Loucy (cell line): ENCODE data around the gene ZBTB20.

Experiments used
- H2AFZ ChIP-seq: fragments of 200-600 bp; sonication (generic); 2 replicates; pipeline ENCODE4 v1.6.0; 2016; ENCODE audit warnings: antibody characterized with exemption, mild to moderate bottlenecking, low read length, moderate library complexity
- H3F3A ChIP-seq: fragments of 200-600 bp; 2 replicates; pipeline ENCODE4 v1.6.0; 2016; ENCODE audit warnings: antibody characterized with exemption, low read depth, mild to moderate bottlenecking
- H3K27me3 ChIP-seq: fragments of 200-600 bp; sonication (generic); 2 replicates; pipeline ENCODE4 v1.6.1; 2014; ENCODE audit warnings: low read length, mild to moderate bottlenecking; ENCODE audit not compliant: insufficient read depth, poor library complexity, severe bottlenecking
- H3K36me3 ChIP-seq: fragments of 200-600 bp; sonication (generic); 2 replicates; pipeline ENCODE4 v1.6.1; 2016; ENCODE audit warnings: low read length; ENCODE audit not compliant: insufficient read depth
- H3K4me1 ChIP-seq: fragments of 200-600 bp; sonication (generic); 2 replicates; pipeline ENCODE4 v1.5.1; 2014; ENCODE audit warnings: low read length, mild to moderate bottlenecking; ENCODE audit not compliant: insufficient read depth, poor library complexity, severe bottlenecking
- H3K4me2 ChIP-seq: fragments of 200-600 bp; sonication (generic); 2 replicates; pipeline ENCODE4 v1.6.0; 2014; ENCODE audit warnings: antibody characterized with exemption, low read length, low read depth, mild to moderate bottlenecking; ENCODE audit not compliant: poor library complexity, severe bottlenecking
- H3K4me3 ChIP-seq: fragments of 200-600 bp; sonication (generic); 2 replicates; pipeline ENCODE4 v1.5.1; 2014; ENCODE audit warnings: low read length, mild to moderate bottlenecking, mixed read lengths; ENCODE audit not compliant: poor library complexity, severe bottlenecking
- H3K79me2 ChIP-seq: fragments of 200-600 bp; sonication (generic); 2 replicates; pipeline ENCODE4 v1.6.1; 2014; ENCODE audit warnings: low read length; ENCODE audit not compliant: insufficient read depth
- H3K9ac ChIP-seq: fragments of 200-600 bp; sonication (generic); 2 replicates; pipeline ENCODE4 v1.6.0; 2014; ENCODE audit warnings: mild to moderate bottlenecking, low read depth, low read length, moderate library complexity; ENCODE audit not compliant: poor library complexity, severe bottlenecking
- H3K9me2 ChIP-seq: fragments of 200-600 bp; sonication (generic); replicated peaks from 2 replicates; pipeline ENCODE4 v1.6.1; 2016; ENCODE audit warnings: low read depth, low read length, mixed read lengths
- H3K9me3 ChIP-seq: fragments of 200-600 bp; sonication (generic); 2 replicates; pipeline ENCODE4 v1.6.1; 2014; ENCODE audit warnings: mild to moderate bottlenecking, antibody characterized with exemption, low read length, low read depth; ENCODE audit not compliant: insufficient read depth
- H4K20me1 ChIP-seq: fragments of 200-600 bp; sonication (generic); 2 replicates; pipeline ENCODE4 v1.6.0; 2014; ENCODE audit warnings: antibody characterized with exemption, low read length, mild to moderate bottlenecking; ENCODE audit not compliant: insufficient read depth, poor library complexity, severe bottlenecking
- EZH2phosphoT487 ChIP-seq: fragments of 200-600 bp; IDR thresholded peaks from 2 replicates; pipeline ENCODE4 v1.6.1; 2018; ENCODE audit warnings: antibody characterized with exemption, mild to moderate bottlenecking, moderate library complexity, borderline replicate concordance
- TF ChIP-seq, protein P1 (sequence below): fragments of 200-600 bp; sonication (generic); conservative IDR thresholded peaks from 2 replicates; pipeline ENCODE4 v1.5.1; 2014; ENCODE audit warnings: mild to moderate bottlenecking, antibody characterized with exemption, low read length

ZBTB20 gene

DNA sequence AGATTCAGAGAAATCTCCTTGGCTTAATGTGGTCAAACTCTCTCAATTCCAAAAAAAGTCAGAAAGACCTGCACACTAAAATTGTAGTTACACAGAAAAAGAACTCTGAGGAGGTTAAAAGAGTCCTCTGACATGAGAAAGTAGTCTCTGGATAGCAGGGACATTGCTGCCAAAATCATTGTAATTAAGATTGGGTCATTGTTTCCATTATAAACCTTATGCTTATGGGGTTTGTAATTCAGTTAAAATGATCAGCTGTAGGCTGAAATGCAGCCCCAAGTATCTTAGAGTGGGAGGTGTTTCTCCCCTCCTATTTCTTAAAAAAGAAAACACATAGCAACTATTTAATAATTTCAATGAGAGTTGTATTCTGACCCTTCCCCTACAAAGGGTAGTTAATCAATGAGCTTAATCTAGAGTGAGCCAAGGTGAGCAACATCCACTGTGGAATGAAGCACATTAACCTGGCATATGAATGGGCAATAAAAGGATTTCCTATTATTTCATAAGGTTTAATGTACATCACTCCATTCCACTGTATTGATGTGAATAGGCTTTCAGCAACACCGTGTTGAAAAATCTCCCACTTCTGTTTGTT is 446.4 kb downstream of the ZBTB20 start:
- Histone ChIP-seq H3K4me1 (peaks cover 4% of the 10 kb centered on the region), H3K9me2 (no peaks in the 10 kb centered on the region), H3F3A (no peaks in the 10 kb centered on the region), H3K4me2 (no peak overlapping the region), H3K9ac (no peak overlapping the region), H3K9me3 (no peaks in the 10 kb centered on the region), H3K36me3 (no peaks in the 10 kb centered on the region), H3K27me3 (no peaks in the 10 kb centered on the region), H2AFZ (no peak overlapping the region), H3K4me3 (no peak overlapping the region), H4K20me1 (no peaks in the 10 kb centered on the region), H3K79me2 (no peaks in the 10 kb centered on the region)
- TF ChIP-seq, protein P1, sequence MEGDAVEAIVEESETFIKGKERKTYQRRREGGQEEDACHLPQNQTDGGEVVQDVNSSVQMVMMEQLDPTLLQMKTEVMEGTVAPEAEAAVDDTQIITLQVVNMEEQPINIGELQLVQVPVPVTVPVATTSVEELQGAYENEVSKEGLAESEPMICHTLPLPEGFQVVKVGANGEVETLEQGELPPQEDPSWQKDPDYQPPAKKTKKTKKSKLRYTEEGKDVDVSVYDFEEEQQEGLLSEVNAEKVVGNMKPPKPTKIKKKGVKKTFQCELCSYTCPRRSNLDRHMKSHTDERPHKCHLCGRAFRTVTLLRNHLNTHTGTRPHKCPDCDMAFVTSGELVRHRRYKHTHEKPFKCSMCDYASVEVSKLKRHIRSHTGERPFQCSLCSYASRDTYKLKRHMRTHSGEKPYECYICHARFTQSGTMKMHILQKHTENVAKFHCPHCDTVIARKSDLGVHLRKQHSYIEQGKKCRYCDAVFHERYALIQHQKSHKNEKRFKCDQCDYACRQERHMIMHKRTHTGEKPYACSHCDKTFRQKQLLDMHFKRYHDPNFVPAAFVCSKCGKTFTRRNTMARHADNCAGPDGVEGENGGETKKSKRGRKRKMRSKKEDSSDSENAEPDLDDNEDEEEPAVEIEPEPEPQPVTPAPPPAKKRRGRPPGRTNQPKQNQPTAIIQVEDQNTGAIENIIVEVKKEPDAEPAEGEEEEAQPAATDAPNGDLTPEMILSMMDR: no peak
- TF ChIP-seq EZH2phosphoT487: no peak

GRCh38 chr3:114698146-114699105 is 448.7 kb downstream of the ZBTB20 start:
- Histone ChIP-seq H3K4me1 (peaks cover 4% of the 10 kb centered on the region), H2AFZ (no peak overlapping the region), H3K4me3 (no peak overlapping the region), H3K9me3 (no peaks in the 10 kb centered on the region), H3K36me3 (no peaks in the 10 kb centered on the region), H3K79me2 (no peaks in the 10 kb centered on the region), H4K20me1 (no peaks in the 10 kb centered on the region), H3K9me2 (no peaks in the 10 kb centered on the region), H3K27me3 (no peaks in the 10 kb centered on the region), H3K4me2 (no peak overlapping the region), H3K9ac (no peak overlapping the region), H3F3A (no peaks in the 10 kb centered on the region)
- TF ChIP-seq, protein P1: no peak
- no peak for TF ChIP-seq EZH2phosphoT487

DNA sequence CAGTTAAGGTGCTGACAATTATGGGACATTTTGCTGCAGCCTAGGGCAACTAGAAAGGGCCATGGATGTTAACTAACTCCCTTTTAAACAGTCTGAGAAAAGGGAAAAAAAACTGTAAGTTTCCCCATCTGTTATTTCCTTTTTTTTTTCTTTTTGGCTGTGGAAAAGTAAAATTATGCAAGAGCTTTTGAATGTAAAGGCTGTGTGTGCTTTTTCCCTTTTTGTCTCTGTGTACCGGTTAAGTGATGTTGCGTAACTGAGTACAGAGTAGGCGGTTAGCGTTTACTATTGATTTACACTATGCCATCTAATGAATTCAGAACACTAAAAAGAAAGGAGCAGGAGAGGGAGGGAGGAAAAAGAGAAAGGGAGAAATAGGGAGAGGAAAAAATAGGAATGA is 449.7 kb downstream of the ZBTB20 start:
- Histone ChIP-seq H3K4me3 (no peak overlapping the region), H3K4me2 (no peak overlapping the region), H3K4me1 (peaks cover 9% of the 10 kb centered on the region), H2AFZ (no peak overlapping the region), H3K9me2 (no peaks in the 10 kb centered on the region), H3K36me3 (no peaks in the 10 kb centered on the region), H3K79me2 (no peaks in the 10 kb centered on the region), H3K9me3 (no peaks in the 10 kb centered on the region), H3K27me3 (no peaks in the 10 kb centered on the region), H3F3A (no peaks in the 10 kb centered on the region), H3K9ac (no peak overlapping the region), H4K20me1 (no peaks in the 10 kb centered on the region)
- TF ChIP-seq, protein P1: no peak
